H1 (cell line): ENCODE results near the gene SLC10A6. TPM values are rescaled to one million over a fixed set of nuclear protein-coding genes. Genes with fewer than 3 reads are reported as not detected.

Source experiments
- CTCF ChIA-PET: fragments of 300-600 bp; sonication (Branson Sonifier 250); formaldehyde crosslinking; loops from one replicate; lab custom pipeline; 2021; ENCODE audit not compliant: partially characterized antibody; lab: Charles Lee
- POLR2A ChIA-PET: fragments of 300-600 bp; sonication (Branson Sonifier 250); formaldehyde crosslinking; loops from one replicate; lab custom pipeline; 2021; ENCODE audit warnings: inconsistent platforms; ENCODE audit not compliant: partially characterized antibody; lab: Charles Lee
- DNase-seq, 2 experiments: peaks; one replicate each; pipeline versions ENCODE4 v3.0.0 to v3.0.0-alpha.2; 2010 to 2022; ENCODE audit warnings: low spot score in 2 of 2, low read depth in 1 of 2, mixed read lengths in 1 of 2
- FAIRE-seq: peaks from 2 replicates; lab custom pipeline; 2011; peaks lifted over from hg19 to GRCh38; lab: Jason Lieb, UNC
- H2AFZ ChIP-seq: 2 replicates; pipeline ENCODE4 v1.8.1; 2012; ENCODE audit warnings: low read length, inconsistent platforms
- H2AK5ac ChIP-seq: 2 replicates; pipeline ENCODE4 v1.6.1; 2013; ENCODE audit warnings: low read depth, low read length
- H2BK120ac ChIP-seq: replicated peaks from 2 replicates; pipeline ENCODE3; 2013; ENCODE audit warnings: low read depth, low read length, inconsistent platforms
- H2BK12ac ChIP-seq: 2 replicates; pipeline ENCODE4 v1.6.1; 2013; ENCODE audit warnings: low read depth, low read length
- H2BK15ac ChIP-seq: 2 replicates; pipeline ENCODE4 v1.6.1; 2013; ENCODE audit warnings: low read length
- H2BK20ac ChIP-seq: 2 replicates; pipeline ENCODE4 v1.6.1; 2013; ENCODE audit warnings: low read length
- H2BK5ac ChIP-seq: 2 replicates; pipeline ENCODE4 v1.6.1; 2013; ENCODE audit warnings: low read depth, low read length
- H3K14ac ChIP-seq: 2 replicates; pipeline ENCODE4 v1.6.1; 2013; ENCODE audit warnings: inconsistent platforms; ENCODE audit not compliant: insufficient read length
- H3K18ac ChIP-seq: 2 replicates; pipeline ENCODE4 v1.6.1; 2013; ENCODE audit warnings: low read length; ENCODE audit errors: extremely low read depth
- H3K23ac ChIP-seq: 2 replicates; pipeline ENCODE4 v1.6.1; 2013; ENCODE audit warnings: inconsistent platforms; ENCODE audit not compliant: insufficient read length
- H3K23me2 ChIP-seq: 2 replicates; pipeline ENCODE4 v1.6.1; 2013; ENCODE audit warnings: low read depth, low read length
- H3K27ac ChIP-seq: 2 replicates; pipeline ENCODE4 v1.6.1; 2011; ENCODE audit warnings: low read depth, low read length, inconsistent platforms
- H3K27me3 ChIP-seq, 4 experiments: replicated peaks in 1 of 4; 1 replicate in 1 of 4; 2 replicates in 3 of 4; pipeline versions ENCODE4 v1.6.1 to v1.8.1; 2011 to 2013; ENCODE audit warnings: low read length in 3 of 4, mild to moderate bottlenecking in 3 of 4, inconsistent platforms in 2 of 4, mixed read lengths in 2 of 4, moderate library complexity in 1 of 4; ENCODE audit not compliant: control insufficient read depth in 3 of 4, insufficient read depth in 3 of 4; ENCODE audit errors: extremely low read depth in 1 of 4
- H3K36me3 ChIP-seq, 4 experiments: 2 replicates each; pipeline versions ENCODE4 v1.6.1 to v1.8.1; 2011 to 2013; ENCODE audit warnings: mild to moderate bottlenecking in 4 of 4, low read length in 3 of 4, moderate library complexity in 2 of 4, control low read depth in 1 of 4, inconsistent platforms in 1 of 4; ENCODE audit not compliant: insufficient read depth in 4 of 4, control insufficient read depth in 2 of 4
- H3K4ac ChIP-seq: replicated peaks from 2 replicates; pipeline ENCODE3; 2013; ENCODE audit warnings: low read length, low read depth, mixed read lengths, inconsistent platforms; ENCODE audit not compliant: insufficient read length
- H3K4me1 ChIP-seq, 4 experiments: replicated peaks in 1 of 4; 1 replicate in 1 of 4; 2 replicates in 3 of 4; pipeline versions ENCODE4 v1.6.1 to v1.8.1; 2011 to 2013; ENCODE audit warnings: low read length in 3 of 4, inconsistent platforms in 2 of 4, mixed read lengths in 1 of 4; ENCODE audit not compliant: insufficient read depth in 4 of 4, control insufficient read depth in 3 of 4
- H3K4me2 ChIP-seq, 2 experiments: 2 replicates each; pipeline versions ENCODE4 v1.6.1 to v1.8.1; 2011 to 2013; ENCODE audit warnings: low read depth in 2 of 2, low read length in 2 of 2, control low read depth in 1 of 2, inconsistent platforms in 1 of 2, mild to moderate bottlenecking in 1 of 2; ENCODE audit not compliant: insufficient read depth in 1 of 2
- H3K4me3 ChIP-seq, 4 experiments: fragments of 200-600, 300-600 bp in 1 of 4; sonication (generic), shearing (Covaris generic), sonication (Bioruptor Twin) in 1 of 4; 2 replicates each; pipeline versions ENCODE4 v1.5.1 to v1.8.1; 2011 to 2016; ENCODE audit warnings: low read length in 4 of 4, low read depth in 3 of 4, control low read depth in 2 of 4, inconsistent platforms in 2 of 4, mild to moderate bottlenecking in 2 of 4, mixed read lengths in 1 of 4, moderate library complexity in 1 of 4; ENCODE audit not compliant: insufficient read depth in 2 of 4; ENCODE audit errors: extremely low read depth in 1 of 4
- H3K56ac ChIP-seq: replicated peaks from 2 replicates; pipeline ENCODE3; 2013; ENCODE audit warnings: low read depth, mild to moderate bottlenecking, mixed read lengths, low read length, inconsistent platforms; ENCODE audit not compliant: insufficient read length
- H3K79me1 ChIP-seq: 2 replicates; pipeline ENCODE4 v1.6.1; 2013; ENCODE audit warnings: low read depth, low read length, control low read depth
- H3K79me2 ChIP-seq, 2 experiments: 2 replicates each; pipeline versions ENCODE4 v1.6.1 to v1.8.1; 2012 to 2013; ENCODE audit warnings: low read length in 2 of 2, mild to moderate bottlenecking in 2 of 2, inconsistent platforms in 1 of 2; ENCODE audit not compliant: insufficient read depth in 2 of 2, control insufficient read depth in 1 of 2
- H3K9ac ChIP-seq, 4 experiments: replicated peaks in 1 of 4; 1 replicate in 1 of 4; 2 replicates in 3 of 4; pipeline versions ENCODE4 v1.6.1 to v1.8.1; 2011 to 2013; ENCODE audit warnings: low read depth in 3 of 4, low read length in 3 of 4, control low read depth in 2 of 4, mild to moderate bottlenecking in 2 of 4, moderate library complexity in 2 of 4, inconsistent platforms in 1 of 4; ENCODE audit errors: extremely low read depth in 1 of 4
- H3K9me3 ChIP-seq, 2 experiments: 2 replicates each; pipeline versions ENCODE4 v1.6.1 to v1.8.1; 2012 to 2013; ENCODE audit warnings: mild to moderate bottlenecking in 2 of 2, moderate library complexity in 2 of 2, control low read depth in 1 of 2, inconsistent platforms in 1 of 2, low read depth in 1 of 2, low read length in 1 of 2, mixed read lengths in 1 of 2; ENCODE audit not compliant: insufficient read depth in 2 of 2
- H4K20me1 ChIP-seq, 2 experiments: replicated peaks in 1 of 2; 2 replicates each; pipeline versions ENCODE3 to v1.8.1; 2011 to 2013; ENCODE audit warnings: inconsistent platforms in 2 of 2, low read length in 2 of 2, mild to moderate bottlenecking in 1 of 2; ENCODE audit not compliant: insufficient read depth in 2 of 2, control insufficient read depth in 1 of 2
- H4K5ac ChIP-seq: 2 replicates; pipeline ENCODE4 v1.6.1; 2013; ENCODE audit warnings: low read length, low read depth, mixed read lengths, inconsistent platforms; ENCODE audit not compliant: insufficient read length
- H4K8ac ChIP-seq: 2 replicates; pipeline ENCODE4 v1.8.0; 2013; ENCODE audit warnings: mild to moderate bottlenecking, moderate library complexity, low read length, inconsistent platforms; ENCODE audit not compliant: insufficient read depth; ENCODE audit errors: extremely low read depth
- H4K91ac ChIP-seq: replicated peaks from 2 replicates; pipeline ENCODE3; 2013; ENCODE audit warnings: low read length, mixed read lengths, inconsistent platforms; ENCODE audit not compliant: insufficient read length
- CBX5 ChIP-seq: fragments of 300-800, 300-1000 bp; sonication (generic); IDR thresholded peaks from 2 replicates; pipeline ENCODE4 v1.7.1; 2016; ENCODE audit warnings: antibody characterized with exemption, low read length, low read depth
- KDM1A ChIP-seq: fragments of 200-600, 300-600 bp; sonication (generic); IDR thresholded peaks from 2 replicates; pipeline ENCODE4 v1.7.1; 2016; ENCODE audit warnings: mild to moderate bottlenecking, low read length, borderline replicate concordance
- MAFK ChIP-seq: IDR thresholded peaks from 2 replicates; pipeline ENCODE4 v1.6.1; 2012; ENCODE audit warnings: low read depth, mild to moderate bottlenecking, improper control_type of control experiment, low read length
- POLR2A ChIP-seq, 2 experiments: IDR thresholded peaks; 1 replicate in 1 of 2; 2 replicates in 1 of 2; pipeline ENCODE4 v1.6.1; 2011; ENCODE audit warnings: low read depth in 2 of 2, low read length in 2 of 2, mild to moderate bottlenecking in 2 of 2; ENCODE audit errors: control extremely low read depth in 1 of 2
- RAD21 ChIP-seq, 2 experiments: IDR thresholded peaks in 1 of 2; conservative IDR thresholded peaks in 1 of 2; 2 replicates each; pipeline ENCODE4 v1.6.1; 2011; ENCODE audit warnings: low read depth in 2 of 2, low read length in 2 of 2, improper control_type of control experiment in 1 of 2, inconsistent platforms in 1 of 2, mild to moderate bottlenecking in 1 of 2, moderate library complexity in 1 of 2
- RBBP5 ChIP-seq: IDR thresholded peaks from 2 replicates; pipeline ENCODE4 v1.7.1; 2012; ENCODE audit warnings: low read depth, mild to moderate bottlenecking, inconsistent platforms, low read length, moderate library complexity, borderline replicate concordance
- RFX5 ChIP-seq: IDR thresholded peaks from 2 replicates; pipeline ENCODE4 v1.6.1; 2011; ENCODE audit warnings: low read depth, low read length, improper control_type of control experiment, borderline replicate concordance
- SIRT6 ChIP-seq: IDR thresholded peaks from one replicate; pipeline ENCODE4 v1.7.1; 2012; ENCODE audit warnings: low read length, inconsistent platforms
- SP1 ChIP-seq: IDR thresholded peaks from 2 replicates; pipeline ENCODE4 v1.6.1; 2011; ENCODE audit warnings: low read depth, low read length
- SRF ChIP-seq: IDR thresholded peaks from 2 replicates; pipeline ENCODE4 v1.6.1; 2011; ENCODE audit warnings: mild to moderate bottlenecking, low read depth, low read length, moderate library complexity
- TCF12 ChIP-seq: IDR thresholded peaks from 2 replicates; pipeline ENCODE4 v1.6.1; 2011; ENCODE audit warnings: low read depth, mild to moderate bottlenecking, low read length
- WGBS, 2 experiments: shearing (Covaris generic) in 1 of 2; methylation state at CpG; one replicate each; pipeline versions ENCODE4 v1.1.6 to v1.1.7; 2013 to 2015; ENCODE audit warnings: low lambda C conversion rate in 2 of 2, mixed read lengths in 2 of 2, inconsistent platforms in 1 of 2, low coverage in 1 of 2, missing lambda C conversion rate in 1 of 2; ENCODE audit not compliant: insufficient replicate concordance in 2 of 2, insufficient coverage in 1 of 2, insufficient read length in 1 of 2; ENCODE audit errors: extremely low coverage in 1 of 2, missing lambda C conversion rate in 1 of 2; 5-methylcytosine and 5-hydroxymethylcytosine counted together
- polyA plus RNA-seq, 7 experiments: library from polyadenylated mRNA; depleted of rRNA in 3 of 7; stranded (reverse) in 5 of 7; unstranded in 2 of 7; fragments of >200 nt in 5 of 7; fragments of 200-250 nt in 2 of 7; gene quantifications; 1 replicate in 5 of 7; 2 replicates in 1 of 7; 4 replicates in 1 of 7; pipeline versions ENCODE4 v1.2.1 to v1.2.3, GENCODE V29; 2011 to 2013; ENCODE audit warnings: missing spikeins in 2 of 7, mixed read lengths in 2 of 7
- total RNA-seq: library from RNA; stranded (reverse); fragmentation: NEBNext Ultra II Directional; extraction: Animal tissue kit (Norgen Biotek cat#: 25700); gene quantifications from 2 replicates; pipeline ENCODE4 v1.2.1, GENCODE V29; 2021
- TF ChIP-seq, protein P1 (sequence below), 3 experiments: IDR thresholded peaks; 1 replicate in 2 of 3; 2 replicates in 1 of 3; pipeline versions ENCODE4 v1.5.1 to v1.6.1; 2011; ENCODE audit warnings: low read length in 3 of 3, mild to moderate bottlenecking in 3 of 3, inconsistent platforms in 2 of 3, low read depth in 1 of 3, moderate library complexity in 1 of 3; ENCODE audit not compliant: insufficient read depth in 1 of 3; ENCODE audit errors: control extremely low read depth in 1 of 3

SLC10A6 gene
- total and polyA plus RNA-seq, 2 of the 8 experiments (the other 6 are each of a cell fraction or from before 2014, with no cell fraction given), result not detected

- peaks cover 0 to 3% (median under 1%) of the 10 kb centered on the region in 4 experiments; a peak in 2 of 7 replicates for H3K4me1 ChIP-seq
- H3K27me3 ChIP-seq, result peaks cover 0 to 9% (median 4%) of the 10 kb centered on the region in 4 experiments; a peak in 5 of 7 replicates
- H3K4ac ChIP-seq, result no peak overlapping the region
- H2AK5ac ChIP-seq, result no peak overlapping the region
- DNase-seq (no peak), FAIRE-seq (no peak)
- H4K5ac ChIP-seq, result no peak overlapping the region
- H3K9ac ChIP-seq, result no peak overlapping the region
- H3K27ac ChIP-seq, result no peak overlapping the region
- H3K18ac ChIP-seq, result no peak overlapping the region
- no peak overlapping the region for H4K91ac ChIP-seq
- H3K79me1 ChIP-seq, result no peaks in the 10 kb centered on the region
- ChIA-PET POLR2A (no interaction called here), CTCF (no interaction called here)
- no peak overlapping the region for H2BK15ac ChIP-seq
- H4K8ac ChIP-seq, result no peak overlapping the region
- no peaks in the 10 kb centered on the region for H4K20me1 ChIP-seq
- no peak overlapping the region for H2BK12ac ChIP-seq
- no peak overlapping the region for H3K4me3 ChIP-seq
- no peak overlapping the region for H2BK120ac ChIP-seq
- no peaks in the 10 kb centered on the region for H3K36me3 ChIP-seq
- H3K4me2 ChIP-seq, result no peak overlapping the region
- H2BK20ac ChIP-seq, result no peak overlapping the region
- no peak overlapping the region for H3K23ac ChIP-seq
- no peak overlapping the region for H3K56ac ChIP-seq
- no peak overlapping the region for H3K14ac ChIP-seq
- no peaks in the 10 kb centered on the region for H3K79me2 ChIP-seq
- 86% methylated on average over 5 of the region's 5 CpGs; no CpG with 5 or more reads in 1 of the 2 experiments for WGBS, 2 experiments
- no peak overlapping the region for H2AFZ ChIP-seq
- H2BK5ac ChIP-seq, result no peak overlapping the region
- H3K23me2 ChIP-seq, result 0 out of 2 replicates have a peak, but pooled peaks cover 1% of the 10 kb centered on the region
- no peaks in the 10 kb centered on the region for H3K9me3 ChIP-seq
- TF ChIP-seq RFX5 (no peak), RAD21 (IDR thresholded peaks at IDR 0.05 in 1 of 2, conservative IDR thresholded peaks at IDR 0.05 in 1 of 2; ENCODE audit: low read depth in 2 of 2, low read length in 2 of 2) (no peak), SP1 (no peak), KDM1A (no peak), SRF (no peak), CBX5 (no peak), SIRT6 (no peak), TCF12 (no peak), POLR2A (IDR thresholded peaks at IDR 0.05; ENCODE audit: control extremely low read depth in 1 of 2, low read depth in 2 of 2, low read length in 2 of 2) (no peak), RBBP5 (no peak), MAFK (no peak)
- TF ChIP-seq, protein P1, sequence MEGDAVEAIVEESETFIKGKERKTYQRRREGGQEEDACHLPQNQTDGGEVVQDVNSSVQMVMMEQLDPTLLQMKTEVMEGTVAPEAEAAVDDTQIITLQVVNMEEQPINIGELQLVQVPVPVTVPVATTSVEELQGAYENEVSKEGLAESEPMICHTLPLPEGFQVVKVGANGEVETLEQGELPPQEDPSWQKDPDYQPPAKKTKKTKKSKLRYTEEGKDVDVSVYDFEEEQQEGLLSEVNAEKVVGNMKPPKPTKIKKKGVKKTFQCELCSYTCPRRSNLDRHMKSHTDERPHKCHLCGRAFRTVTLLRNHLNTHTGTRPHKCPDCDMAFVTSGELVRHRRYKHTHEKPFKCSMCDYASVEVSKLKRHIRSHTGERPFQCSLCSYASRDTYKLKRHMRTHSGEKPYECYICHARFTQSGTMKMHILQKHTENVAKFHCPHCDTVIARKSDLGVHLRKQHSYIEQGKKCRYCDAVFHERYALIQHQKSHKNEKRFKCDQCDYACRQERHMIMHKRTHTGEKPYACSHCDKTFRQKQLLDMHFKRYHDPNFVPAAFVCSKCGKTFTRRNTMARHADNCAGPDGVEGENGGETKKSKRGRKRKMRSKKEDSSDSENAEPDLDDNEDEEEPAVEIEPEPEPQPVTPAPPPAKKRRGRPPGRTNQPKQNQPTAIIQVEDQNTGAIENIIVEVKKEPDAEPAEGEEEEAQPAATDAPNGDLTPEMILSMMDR (IDR thresholded peaks at IDR 0.05; ENCODE audit: control extremely low read depth in 1 of 3, insufficient read depth in 1 of 3, low read depth in 1 of 3, low read length in 3 of 3), result no peak
Measured at GRCh38 chr4:86853209-86853608, 4.0 kb upstream of the SLC10A6 start.
